HG03066 (cell line): ENCODE measurements around the gene NFKBIZ.

Source experiments
- ATAC-seq: cut with Tn5 transposase; IDR thresholded peaks from one replicate; pipeline ENCODE4 v1.9.1; 2021; ENCODE audit warnings: low read depth; ENCODE audit not compliant: unreplicated experiment

NFKBIZ gene, protein sequence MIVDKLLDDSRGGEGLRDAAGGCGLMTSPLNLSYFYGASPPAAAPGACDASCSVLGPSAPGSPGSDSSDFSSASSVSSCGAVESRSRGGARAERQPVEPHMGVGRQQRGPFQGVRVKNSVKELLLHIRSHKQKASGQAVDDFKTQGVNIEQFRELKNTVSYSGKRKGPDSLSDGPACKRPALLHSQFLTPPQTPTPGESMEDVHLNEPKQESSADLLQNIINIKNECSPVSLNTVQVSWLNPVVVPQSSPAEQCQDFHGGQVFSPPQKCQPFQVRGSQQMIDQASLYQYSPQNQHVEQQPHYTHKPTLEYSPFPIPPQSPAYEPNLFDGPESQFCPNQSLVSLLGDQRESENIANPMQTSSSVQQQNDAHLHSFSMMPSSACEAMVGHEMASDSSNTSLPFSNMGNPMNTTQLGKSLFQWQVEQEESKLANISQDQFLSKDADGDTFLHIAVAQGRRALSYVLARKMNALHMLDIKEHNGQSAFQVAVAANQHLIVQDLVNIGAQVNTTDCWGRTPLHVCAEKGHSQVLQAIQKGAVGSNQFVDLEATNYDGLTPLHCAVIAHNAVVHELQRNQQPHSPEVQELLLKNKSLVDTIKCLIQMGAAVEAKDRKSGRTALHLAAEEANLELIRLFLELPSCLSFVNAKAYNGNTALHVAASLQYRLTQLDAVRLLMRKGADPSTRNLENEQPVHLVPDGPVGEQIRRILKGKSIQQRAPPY

GRCh38 chr3:101848754-101849713 lies at the start of gene NFKBIZ:
NFKBIZ (plus strand) TSS chr3:101849514; CDS start chr3:101849629, 115 bp downstream.
- peak; percentile 76 for ATAC-seq

DNA sequence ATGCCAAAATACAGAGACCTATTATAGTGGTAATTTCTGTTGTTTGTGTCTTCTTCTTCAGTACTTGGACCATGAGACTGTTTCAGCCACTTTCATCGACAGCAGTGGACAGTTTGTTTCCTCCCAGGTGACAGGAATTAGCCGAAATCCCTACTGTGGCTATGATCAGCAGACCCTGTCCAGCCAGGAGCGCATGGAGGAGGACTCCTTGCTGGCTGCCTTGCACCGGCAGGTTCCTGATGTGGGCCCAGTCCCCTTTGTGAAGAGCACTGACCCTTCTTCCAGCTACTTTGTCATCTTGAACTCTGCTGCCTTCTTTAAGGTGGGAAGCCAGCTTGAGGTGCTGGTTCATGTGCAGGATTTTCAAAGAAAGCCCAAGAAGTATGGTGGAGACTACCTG lies 48.1 kb upstream of the NFKBIZ start:
- ATAC-seq, result no peak

- ATAC-seq, result no peak
Measured at GRCh38 chr3:101802179-101802578, 47.1 kb upstream of the NFKBIZ start.

- peak; percentile 95 for ATAC-seq
Measured at GRCh38 chr3:101803173-101803782, 46.0 kb upstream of the NFKBIZ start.

- ATAC-seq, result no peak
Measured at GRCh38 chr3:101803939-101804338, 45.4 kb upstream of the NFKBIZ start.

GRCh38 chr3:101806491-101806890 lies 42.8 kb upstream of the NFKBIZ start:
- no peak for ATAC-seq

GRCh38 chr3:101807888-101808287 lies 41.4 kb upstream of the NFKBIZ start:
- ATAC-seq, result no peak

GRCh38 chr3:101809178-101810021 lies 39.9 kb upstream of the NFKBIZ start:
- no peak for ATAC-seq

- no peak for ATAC-seq
Measured at GRCh38 chr3:101810022-101810418, 39.3 kb upstream of the NFKBIZ start.

GRCh38 chr3:101811875-101812274 lies 37.4 kb upstream of the NFKBIZ start:
- no peak for ATAC-seq

DNA sequence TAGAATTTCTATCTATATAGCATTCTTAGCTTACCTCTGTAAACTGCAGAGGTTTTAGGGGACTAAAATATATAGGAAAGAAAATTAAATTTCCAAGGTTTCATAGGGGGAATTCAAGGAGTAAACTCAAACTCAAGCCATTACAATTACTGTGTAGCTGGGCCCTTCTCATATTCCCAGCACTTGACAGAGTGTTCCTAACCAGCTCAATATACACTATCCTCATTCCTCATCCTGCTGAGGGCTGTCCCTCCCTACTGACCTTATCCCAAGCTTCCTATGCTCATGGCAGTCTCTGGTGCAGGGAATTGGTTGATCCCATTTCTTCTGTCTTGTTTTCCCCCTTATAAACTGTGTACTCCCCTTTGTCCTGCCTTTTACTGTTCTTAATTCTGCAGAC lies 36.4 kb upstream of the NFKBIZ start:
- no peak for ATAC-seq

DNA sequence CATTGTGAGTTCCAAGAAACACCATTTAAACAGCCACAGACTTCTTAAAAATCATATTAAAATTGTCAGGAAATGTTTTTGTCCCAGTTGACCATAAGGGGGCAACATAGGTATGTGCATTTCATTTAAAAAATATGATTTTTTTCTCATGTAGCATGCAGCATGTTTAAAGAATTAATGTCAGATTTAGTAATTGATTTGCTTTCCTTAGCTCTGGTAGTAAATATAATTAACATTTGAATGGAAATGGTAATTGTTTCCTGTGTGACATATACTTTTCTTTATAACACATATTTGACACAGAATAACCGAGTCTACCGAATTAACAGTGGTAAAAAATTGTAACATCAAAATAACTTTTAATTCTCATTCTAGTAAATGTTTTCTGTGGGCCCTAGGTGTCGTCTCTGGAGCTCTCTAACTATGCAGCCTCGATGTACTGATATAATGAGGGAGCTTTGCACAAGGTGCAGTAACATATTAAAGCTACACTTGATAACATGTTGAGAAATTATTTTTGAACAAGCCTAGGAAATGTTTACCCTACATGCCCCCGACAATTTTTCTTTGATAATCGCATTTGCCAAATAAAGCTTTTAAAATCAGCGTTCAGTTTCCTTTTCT lies 35.4 kb upstream of the NFKBIZ start:
- no peak for ATAC-seq

DNA sequence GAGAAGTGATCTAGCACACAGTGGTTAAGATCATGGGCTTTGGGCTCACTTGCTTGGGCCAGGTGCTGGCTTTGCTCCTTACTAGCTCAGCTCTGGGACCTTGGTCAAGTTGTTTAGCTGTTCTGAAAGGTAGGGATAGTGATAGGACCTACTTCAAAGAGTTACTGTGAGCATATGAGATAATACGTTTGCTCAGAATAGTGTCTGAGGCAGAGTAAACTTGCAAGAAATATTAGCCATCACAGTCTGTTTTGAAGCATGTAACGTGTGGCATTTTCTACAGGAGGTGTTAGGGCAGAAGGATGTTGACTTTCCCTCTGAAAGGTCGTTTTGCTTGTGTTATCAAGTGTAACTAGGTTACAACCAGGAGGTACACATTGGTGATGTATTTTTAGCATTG lies 34.5 kb upstream of the NFKBIZ start:
- ATAC-seq, result no peak

DNA sequence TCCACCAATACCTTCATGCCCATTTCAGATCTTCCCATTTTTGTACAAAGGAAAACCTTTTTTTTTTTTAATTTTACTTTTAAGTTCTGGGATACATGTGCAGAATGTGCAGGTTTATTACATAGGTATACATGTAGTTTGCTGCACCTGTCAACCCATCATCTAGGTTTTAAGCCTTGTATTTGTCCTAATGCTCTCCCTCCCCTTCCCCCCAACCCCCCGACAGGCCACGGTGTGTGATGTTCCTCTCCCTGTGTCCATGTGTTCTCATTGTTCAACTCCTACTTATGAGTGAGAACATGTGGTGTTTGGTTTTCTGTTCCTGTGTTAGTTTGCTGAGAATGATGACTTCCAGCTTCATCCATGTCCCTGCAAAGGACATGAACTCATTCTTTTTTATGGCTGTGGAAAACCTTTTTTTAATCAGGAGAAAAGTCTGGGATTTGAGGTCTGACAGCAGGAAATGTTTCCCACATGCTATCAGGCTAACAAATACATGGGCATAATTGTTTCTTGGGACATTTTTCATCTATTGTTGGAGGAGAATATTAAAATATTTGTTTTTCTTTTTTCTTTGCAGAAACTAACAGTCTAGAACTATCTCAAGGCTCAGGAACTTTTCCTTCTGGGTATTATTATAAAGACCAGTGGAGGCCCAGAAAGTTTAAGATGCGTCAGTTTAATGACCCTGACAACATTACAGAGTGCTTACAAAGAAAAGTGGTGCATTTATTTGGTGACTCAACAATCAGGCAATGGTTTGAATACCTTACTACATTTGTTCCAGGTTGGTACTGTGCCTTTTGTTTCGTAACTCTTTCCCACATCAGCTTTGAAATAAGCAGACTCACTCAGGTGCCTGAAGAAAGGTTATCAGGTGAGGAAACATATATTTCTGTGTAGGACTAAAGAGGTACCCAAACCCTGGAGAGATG lies 32.8 kb upstream of the NFKBIZ start:
- ATAC-seq, result no peak

GRCh38 chr3:101817992-101818391 lies 31.3 kb upstream of the NFKBIZ start:
- no peak for ATAC-seq

DNA sequence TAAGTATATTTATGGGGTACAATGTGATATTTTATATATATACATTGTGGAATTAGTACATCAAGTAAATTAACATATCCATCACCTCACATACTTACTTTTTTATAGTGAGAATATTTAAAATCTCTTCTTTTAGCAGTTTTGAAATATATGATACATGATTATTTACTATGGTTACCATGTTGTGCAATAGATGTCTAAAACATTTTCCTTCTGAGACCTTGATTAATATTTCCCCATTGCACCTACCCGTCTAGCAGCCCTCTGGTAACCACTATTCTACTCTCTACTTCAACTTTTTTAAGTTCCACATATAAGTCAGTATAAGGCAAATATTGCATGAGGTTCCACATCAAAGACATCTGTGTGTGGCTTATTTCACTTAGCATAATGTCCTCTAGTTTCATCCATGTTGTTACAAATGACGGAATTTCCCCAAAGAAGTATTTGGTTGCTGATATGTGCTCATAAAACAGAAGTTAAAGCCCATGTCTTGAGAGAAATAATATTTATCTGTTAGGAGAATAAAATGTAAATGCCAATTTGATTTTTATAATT lies 29.6 kb upstream of the NFKBIZ start:
- no peak for ATAC-seq

DNA sequence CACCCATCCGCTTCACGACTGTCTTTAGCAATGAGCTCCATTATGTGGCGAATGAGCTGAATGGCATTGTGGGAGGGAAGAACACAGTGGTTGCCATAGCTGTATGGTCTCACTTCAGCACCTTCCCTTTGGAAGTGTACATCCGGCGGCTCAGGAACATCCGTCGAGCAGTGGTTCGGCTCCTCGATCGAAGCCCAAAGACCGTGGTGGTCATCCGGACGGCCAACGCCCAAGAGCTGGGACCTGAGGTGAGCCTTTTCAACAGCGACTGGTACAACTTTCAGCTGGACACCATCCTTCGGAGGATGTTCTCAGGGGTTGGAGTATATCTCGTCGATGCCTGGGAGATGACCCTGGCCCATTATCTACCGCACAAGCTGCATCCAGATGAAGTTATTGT lies 27.8 kb upstream of the NFKBIZ start:
- no peak for ATAC-seq

DNA sequence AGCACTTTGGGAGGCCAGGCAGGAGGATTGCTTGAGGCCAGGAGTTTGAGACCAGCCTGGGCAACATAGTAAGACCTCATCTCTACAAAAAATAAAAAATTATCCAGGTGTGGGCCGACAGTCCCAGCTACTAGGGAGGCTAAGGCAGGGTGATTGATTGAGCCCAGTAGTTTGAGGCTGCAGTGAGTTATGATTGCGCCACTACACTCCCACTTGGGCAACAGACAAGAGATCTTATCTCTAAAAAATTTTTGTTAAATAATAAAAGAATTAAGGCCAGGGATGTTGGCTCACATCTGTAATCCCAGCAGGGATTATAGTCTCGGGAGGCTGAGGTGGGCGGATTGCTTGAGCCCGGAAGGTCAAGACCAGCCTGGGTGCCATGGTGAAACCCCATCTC lies 25.8 kb upstream of the NFKBIZ start:
- no peak for ATAC-seq
